Mesendoderm (in vitro differentiated cells): ENCODE measurements around the gene LYRM1. TPM values are rescaled to one million over a fixed set of nuclear protein-coding genes. Genes with fewer than 3 reads are reported as not detected.

Source experiments
- DNase-seq: peaks from one replicate; pipeline ENCODE4 v3.0.0; 2013
- H2AK5ac ChIP-seq: 2 replicates; pipeline ENCODE4 v1.6.1; 2013; ENCODE audit warnings: low read length, inconsistent platforms
- H2BK120ac ChIP-seq: 2 replicates; pipeline ENCODE4 v1.6.1; 2013; ENCODE audit warnings: low read depth, mild to moderate bottlenecking, low read length, moderate library complexity, mixed read lengths
- H2BK15ac ChIP-seq: replicated peaks from 2 replicates; pipeline ENCODE4 v1.6.1; 2013; ENCODE audit warnings: low read depth, mild to moderate bottlenecking, moderate library complexity
- H2BK5ac ChIP-seq: 2 replicates; pipeline ENCODE4 v1.6.1; 2013; ENCODE audit warnings: low read length, inconsistent platforms
- H3K18ac ChIP-seq: 2 replicates; pipeline ENCODE4 v1.6.1; 2013; ENCODE audit warnings: mild to moderate bottlenecking, low read length, mixed read lengths
- H3K23ac ChIP-seq: one replicate; pipeline ENCODE4 v1.6.1; 2013; ENCODE audit warnings: low read length
- H3K27ac ChIP-seq: 2 replicates; pipeline ENCODE4 v1.5.1; 2013; ENCODE audit warnings: low read depth, mild to moderate bottlenecking, inconsistent platforms, low read length, moderate library complexity
- H3K27me3 ChIP-seq: 2 replicates; pipeline ENCODE4 v1.6.1; 2013; ENCODE audit warnings: low read length, control low read depth, mild to moderate bottlenecking, inconsistent platforms; ENCODE audit not compliant: insufficient read depth, poor library complexity
- H3K36me3 ChIP-seq: 2 replicates; pipeline ENCODE4 v1.6.1; 2013; ENCODE audit warnings: low read length, inconsistent platforms; ENCODE audit not compliant: control insufficient read depth, insufficient read depth
- H3K4ac ChIP-seq: one replicate; pipeline ENCODE4 v1.6.1; 2013; ENCODE audit warnings: low read depth, mild to moderate bottlenecking, low read length, moderate library complexity
- H3K4me1 ChIP-seq: 2 replicates; pipeline ENCODE4 v1.6.1; 2013; ENCODE audit warnings: low read depth, low read length, inconsistent platforms; ENCODE audit not compliant: control insufficient read depth
- H3K4me2 ChIP-seq: 2 replicates; pipeline ENCODE4 v1.6.1; 2013; ENCODE audit warnings: low read length
- H3K4me3 ChIP-seq: 2 replicates; pipeline ENCODE4 v1.5.1; 2013; ENCODE audit warnings: mild to moderate bottlenecking, low read length
- H3K56ac ChIP-seq: one replicate; pipeline ENCODE4 v1.6.1; 2013; ENCODE audit warnings: low read length
- H3K79me1 ChIP-seq: 2 replicates; pipeline ENCODE4 v1.6.1; 2013; ENCODE audit warnings: low read length, inconsistent platforms
- H3K79me2 ChIP-seq: 2 replicates; pipeline ENCODE4 v1.6.1; 2013; ENCODE audit warnings: mild to moderate bottlenecking, low read length; ENCODE audit not compliant: control insufficient read depth, insufficient read depth
- H3K9ac ChIP-seq: 2 replicates; pipeline ENCODE4 v1.6.1; 2013; ENCODE audit warnings: low read length, inconsistent platforms
- H4K5ac ChIP-seq: one replicate; pipeline ENCODE4 v1.6.1; 2013; ENCODE audit warnings: low read length
- H4K8ac ChIP-seq: one replicate; pipeline ENCODE4 v1.6.1; 2013; ENCODE audit warnings: low read depth, mild to moderate bottlenecking, control low read depth, low read length, moderate library complexity
- WGBS: extraction: QIAGEN DNeasy Blood & Tissue Kit; methylation state at CpG from one replicate; pipeline ENCODE4 v1.1.7; 2013; ENCODE audit warnings: low lambda C conversion rate, missing lambda C conversion rate; ENCODE audit not compliant: insufficient coverage; ENCODE audit errors: extremely low coverage; 5-methylcytosine and 5-hydroxymethylcytosine counted together
- polyA plus RNA-seq, 2 experiments: library from polyadenylated mRNA; stranded (reverse); fragments of 200-250 nt; gene quantifications; one replicate each; pipeline ENCODE4 v1.2.3, GENCODE V29; 2013

LYRM1 gene, protein sequence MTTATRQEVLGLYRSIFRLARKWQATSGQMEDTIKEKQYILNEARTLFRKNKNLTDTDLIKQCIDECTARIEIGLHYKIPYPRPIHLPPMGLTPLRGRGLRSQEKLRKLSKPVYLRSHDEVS
- 11.7 TPM for polyA plus RNA-seq (2013, experiment 1 of 2)
- polyA plus RNA-seq (2013, experiment 2 of 2) = 11.3 TPM

DNA sequence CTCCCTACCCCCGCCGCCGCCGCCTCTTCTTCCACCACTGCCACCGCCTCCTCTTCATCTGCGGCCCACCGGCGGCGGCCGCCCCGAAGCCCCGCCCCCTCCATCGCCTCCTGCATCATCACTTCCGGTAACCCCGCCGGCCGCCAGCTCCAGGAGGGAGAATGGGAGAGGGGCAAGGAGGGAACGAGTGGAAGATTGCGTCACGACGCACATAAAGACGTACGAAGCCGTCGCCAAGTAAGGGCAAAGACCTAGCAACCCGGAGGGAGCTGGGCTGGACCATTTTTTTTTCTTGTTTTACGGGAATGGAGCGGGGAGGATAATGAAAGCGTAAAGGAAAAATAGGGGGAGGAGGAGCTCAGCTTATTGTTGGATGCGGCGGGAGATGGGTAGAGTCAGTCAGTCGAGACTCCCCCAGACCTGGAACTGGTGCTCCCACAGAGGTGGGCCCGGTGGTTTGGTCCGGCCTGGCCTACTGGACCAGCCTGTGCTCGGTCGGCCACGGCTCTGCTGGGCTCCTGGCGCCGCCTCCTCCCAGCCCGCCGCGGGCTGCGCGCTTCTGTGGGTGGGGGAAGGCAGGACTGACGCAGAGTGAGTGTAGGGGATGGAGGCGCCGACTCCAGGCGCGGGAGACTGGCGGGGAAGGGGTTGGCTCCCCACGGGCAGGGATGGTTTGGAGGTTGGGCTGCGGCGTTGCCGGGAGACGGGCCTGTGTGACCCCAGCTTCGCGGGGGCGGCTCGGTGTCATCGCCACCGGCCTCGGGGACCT is at the start of gene LYRM1, which contains the start of gene DCUN1D3:
LYRM1 (plus strand) TSS at position 473 of the 769 bp plus-strand sequence. CDS start 14,785 bp downstream, outside the sequence.
DCUN1D3 (minus strand) TSS at position 60 of the 769 bp plus-strand sequence. CDS start 37,820 bp downstream, outside the sequence.
- H2AK5ac ChIP-seq = no peak within 1 kb of the TSS
- no peak within 1 kb of the TSS for H4K5ac ChIP-seq
- H3K4ac ChIP-seq = peak within 1 kb of the TSS; percentile 75
- peak within 1 kb of the TSS; percentile 92 for H3K9ac ChIP-seq
- H3K18ac ChIP-seq = peak within 1 kb of the TSS; percentile 69
- H2BK15ac ChIP-seq = no peak within 1 kb of the TSS
- peaks cover 22% of the 10 kb centered on the region for H3K79me1 ChIP-seq
- H3K23ac ChIP-seq = peak within 1 kb of the TSS; percentile 16
- peak within 1 kb of the TSS; percentile 61 for H3K4me2 ChIP-seq
- peak within 1 kb of the TSS; percentile 85 for H2BK5ac ChIP-seq
- peak within 1 kb of the TSS; percentile 88 for H3K27ac ChIP-seq
- WGBS = no CpG with 5 or more reads among the region's 62 CpGs
- no peaks in the 10 kb centered on the region for H3K27me3 ChIP-seq
- H2BK120ac ChIP-seq = no peak within 1 kb of the TSS
- H4K8ac ChIP-seq = peak within 1 kb of the TSS; percentile 82
- DNase-seq = peak; percentile 100
- no peaks in the 10 kb centered on the region for H3K36me3 ChIP-seq
- H3K4me1 ChIP-seq = peaks cover 2% of the 10 kb centered on the region
- H3K4me3 ChIP-seq = peak within 1 kb of the TSS; percentile 88
- peaks cover 34% of the 10 kb centered on the region for H3K79me2 ChIP-seq
- peak within 1 kb of the TSS; percentile 95 for H3K56ac ChIP-seq

DNA sequence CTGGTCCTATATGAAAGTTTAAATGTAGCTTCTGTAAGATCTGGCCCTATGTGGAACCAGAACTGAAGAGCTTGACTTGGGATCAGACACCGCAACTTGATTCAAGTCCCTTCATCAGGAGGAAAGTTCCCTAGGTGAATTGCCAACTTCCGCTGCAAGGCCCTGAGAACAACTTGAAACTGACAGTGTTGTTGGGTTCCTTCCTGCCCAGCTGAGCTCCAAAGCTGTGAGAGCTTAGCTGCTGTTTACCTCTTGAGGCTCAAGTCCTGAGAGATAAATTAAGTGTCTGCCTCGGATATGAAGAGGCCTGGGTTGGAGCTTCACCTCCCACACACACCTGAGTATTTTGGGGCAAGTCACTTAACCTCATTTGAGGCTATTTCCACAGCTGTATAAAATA is 49.6 kb upstream of the LYRM1 start:
- Histone ChIP-seq H3K9ac (no peak overlapping the region), H2BK15ac (no peak overlapping the region), H3K56ac (no peak overlapping the region), H3K27ac (no peak overlapping the region), H3K4me1 (no peaks in the 10 kb centered on the region), H3K27me3 (no peaks in the 10 kb centered on the region), H2BK120ac (no peak overlapping the region), H3K79me2 (no peaks in the 10 kb centered on the region), H3K23ac (no peak overlapping the region), H3K79me1 (no peaks in the 10 kb centered on the region), H4K5ac (no peak overlapping the region), H3K18ac (no peak overlapping the region), H4K8ac (no peak overlapping the region), H3K4me2 (no peak overlapping the region), H3K4ac (no peak overlapping the region), H3K4me3 (no peak overlapping the region), H2AK5ac (no peak overlapping the region), H2BK5ac (no peak overlapping the region), H3K36me3 (no peaks in the 10 kb centered on the region)
- no CpG with 5 or more reads among the region's 3 CpGs for WGBS
- no peak for DNase-seq

- no peaks in the 10 kb centered on the region for H3K4me1 ChIP-seq
- WGBS = no CpG with 5 or more reads among the region's 2 CpGs
Measured at GRCh38 chr16:20851601-20852000, 49.0 kb upstream of the LYRM1 start.

DNA sequence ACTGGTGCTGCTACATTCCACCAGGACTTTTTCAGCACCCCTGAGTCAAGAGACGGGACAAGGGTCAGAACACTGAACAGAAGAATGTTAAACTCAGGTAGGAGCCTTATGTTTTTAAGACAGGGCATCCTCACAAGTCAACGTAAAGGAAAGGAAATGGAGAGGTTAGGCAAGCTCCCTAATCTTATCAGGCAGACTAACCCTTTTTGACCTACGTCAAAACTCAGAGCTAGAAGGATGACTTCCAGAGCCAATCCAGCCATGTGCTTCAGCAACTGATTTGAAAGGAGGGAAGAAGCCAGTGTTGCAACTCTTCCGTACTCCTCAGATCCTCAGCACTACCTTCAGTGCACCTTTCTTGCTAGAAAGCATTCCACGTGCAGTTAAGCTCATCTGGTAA is 47.4 kb upstream of the LYRM1 start:
- no peak overlapping the region for H2BK15ac ChIP-seq
- no peaks in the 10 kb centered on the region for H3K36me3 ChIP-seq
- no peak overlapping the region for H2BK120ac ChIP-seq
- H4K5ac ChIP-seq = no peak overlapping the region
- no peak overlapping the region for H3K27ac ChIP-seq
- H3K4ac ChIP-seq = no peak overlapping the region
- no peaks in the 10 kb centered on the region for H3K4me1 ChIP-seq
- WGBS = no CpG with 5 or more reads among the region's 5 CpGs
- no peak for DNase-seq
- no peak overlapping the region for H3K4me2 ChIP-seq
- no peak overlapping the region for H3K23ac ChIP-seq
- H3K18ac ChIP-seq = no peak overlapping the region
- no peak overlapping the region for H3K4me3 ChIP-seq
- peak overlapping the region; percentile 20 for H3K56ac ChIP-seq
- no peaks in the 10 kb centered on the region for H3K27me3 ChIP-seq
- peaks cover 1% of the 10 kb centered on the region for H3K79me1 ChIP-seq
- no peak overlapping the region for H3K9ac ChIP-seq
- H3K79me2 ChIP-seq = no peaks in the 10 kb centered on the region
- H2BK5ac ChIP-seq = no peak overlapping the region
- H4K8ac ChIP-seq = no peak overlapping the region
- no peak overlapping the region for H2AK5ac ChIP-seq

More at GRCh38 chr16:20851601-20852000, 49.0 kb upstream of the LYRM1 start:
- Histone ChIP-seq H3K23ac (no peak overlapping the region), H3K9ac (no peak overlapping the region), H3K4me3 (no peak overlapping the region), H2AK5ac (no peak overlapping the region), H3K4me2 (no peak overlapping the region), H2BK5ac (no peak overlapping the region), H3K79me1 (no peaks in the 10 kb centered on the region), H3K79me2 (no peaks in the 10 kb centered on the region), H3K4ac (no peak overlapping the region), H4K8ac (no peak overlapping the region), H2BK120ac (no peak overlapping the region), H3K36me3 (no peaks in the 10 kb centered on the region), H3K56ac (no peak overlapping the region), H3K27ac (no peak overlapping the region), H2BK15ac (no peak overlapping the region), H3K18ac (no peak overlapping the region), H4K5ac (no peak overlapping the region), H3K27me3 (no peaks in the 10 kb centered on the region)
- DNase-seq = no peak

GRCh38 chr16:20853981-20854620 is 46.5 kb upstream of the LYRM1 start:
- Histone ChIP-seq H3K36me3 (no peaks in the 10 kb centered on the region), H3K23ac (no peak overlapping the region), H4K5ac (no peak overlapping the region), H3K27me3 (no peaks in the 10 kb centered on the region), H3K4me1 (no peaks in the 10 kb centered on the region), H3K9ac (no peak overlapping the region), H3K18ac (no peak overlapping the region), H3K4ac (no peak overlapping the region), H2BK15ac (no peak overlapping the region), H2AK5ac (no peak overlapping the region), H3K56ac (no peak overlapping the region), H3K79me2 (no peaks in the 10 kb centered on the region), H3K27ac (no peak overlapping the region), H3K4me3 (no peak overlapping the region), H2BK120ac (no peak overlapping the region), H2BK5ac (no peak overlapping the region), H3K4me2 (no peak overlapping the region), H3K79me1 (peaks cover 1% of the 10 kb centered on the region), H4K8ac (no peak overlapping the region)
- no peak for DNase-seq
- no CpG with 5 or more reads among the region's 3 CpGs for WGBS
